ENCODE measurements around the gene ZDHHC22. TPM values are rescaled to one million over a fixed set of nuclear protein-coding genes. Genes with fewer than 3 reads are reported as not detected.

The ZDHHC22 gene
- polyA plus RNA-seq, 1 of the 3 experiments (the other 2 are of a cell fraction): not detected

DNA sequence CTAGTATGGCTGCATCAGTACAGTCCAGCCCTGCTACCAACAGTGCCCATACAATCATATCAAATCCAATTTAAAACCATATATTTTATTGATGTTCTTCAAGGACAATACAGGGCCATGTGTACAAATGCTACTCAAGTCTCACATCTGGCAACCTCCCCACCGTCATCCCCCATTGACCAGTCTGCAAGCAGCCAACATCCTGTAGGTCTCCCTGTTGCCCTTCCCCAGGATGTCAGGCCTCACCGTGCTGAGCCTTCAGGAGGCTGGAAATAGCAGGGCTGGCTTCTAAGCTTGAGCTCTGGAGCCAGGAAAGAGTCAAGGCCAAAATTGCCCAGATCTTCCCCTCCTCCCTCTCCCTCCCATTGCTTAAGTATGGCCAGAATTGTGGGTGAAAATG lies 10.4 kb downstream of the ZDHHC22 start:
- Histone ChIP-seq H2AFZ (ENCODE audit: low read depth) (no peak overlapping the region), H3K9me2 (no peaks in the 10 kb centered on the region), H3K79me2 (ENCODE audit: insufficient read depth) (no peaks in the 10 kb centered on the region), H3K36me3 (replicated peaks in 1 of 2; ENCODE audit: control insufficient read depth in 1 of 2, insufficient read depth in 2 of 2, low read length in 1 of 2) (no peaks in the 10 kb centered on the region), H3F3A (replicated peaks; ENCODE audit: insufficient read depth) (no peaks in the 10 kb centered on the region), H3K9ac (no peak overlapping the region), H3K4me2 (no peak overlapping the region), H4K20me1 (ENCODE audit: insufficient read depth) (no peaks in the 10 kb centered on the region), H3K27me3 (ENCODE audit: insufficient read depth) (0 out of 2 replicates have a peak, but pooled peaks cover 4% of the 10 kb centered on the region), H3K4me1 (ENCODE audit: control insufficient read depth in 1 of 2, insufficient read depth in 2 of 2, low read depth in 1 of 2, low read length in 1 of 2) (peaks cover 0 to 13% of the 10 kb centered on the region in 2 experiments; a peak in 1 of 4 replicates), H3K9me3 (no peaks in the 10 kb centered on the region), H3K4me3 (ENCODE audit: low read depth in 2 of 2, low read length in 1 of 2) (no peak overlapping the region), H3K27ac (ENCODE audit: low read depth in 2 of 2, low read length in 1 of 2) (no peak overlapping the region)
- WGBS (ENCODE audit: low lambda C conversion rate): 15% methylated on average over 2 of the region's 2 CpGs
- ChIA-PET POLR2A (no interaction called here), CTCF (interaction anchor here (1.4 to 5.4 kb wide), 3 partner anchors 10 to 20 kb away, joined by 4 to 44 read pairs (median 5); partner anchors contain the start of gene ZDHHC22)
- TF ChIP-seq FOSL2 (IDR thresholded peaks at IDR 0.05; ENCODE audit: borderline replicate concordance, low read depth): no peak
- no peak for TF ChIP-seq FOXM1 (IDR thresholded peaks at IDR 0.05; ENCODE audit: low read depth)
- no peak for TF ChIP-seq FOXJ3 (CRISPR knock-in tag; IDR thresholded peaks at IDR 0.05)
- TF ChIP-seq, protein P1, sequence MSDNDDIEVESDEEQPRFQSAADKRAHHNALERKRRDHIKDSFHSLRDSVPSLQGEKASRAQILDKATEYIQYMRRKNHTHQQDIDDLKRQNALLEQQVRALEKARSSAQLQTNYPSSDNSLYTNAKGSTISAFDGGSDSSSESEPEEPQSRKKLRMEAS (IDR thresholded peaks at IDR 0.05; ENCODE audit: low read depth): no peak
- no peak for TF ChIP-seq ELF1 (IDR thresholded peaks at IDR 0.05)
- no peak for TF ChIP-seq SMC3 (IDR thresholded peaks at IDR 0.05; ENCODE audit: low read depth, low read length)
- TF ChIP-seq, protein P2, sequence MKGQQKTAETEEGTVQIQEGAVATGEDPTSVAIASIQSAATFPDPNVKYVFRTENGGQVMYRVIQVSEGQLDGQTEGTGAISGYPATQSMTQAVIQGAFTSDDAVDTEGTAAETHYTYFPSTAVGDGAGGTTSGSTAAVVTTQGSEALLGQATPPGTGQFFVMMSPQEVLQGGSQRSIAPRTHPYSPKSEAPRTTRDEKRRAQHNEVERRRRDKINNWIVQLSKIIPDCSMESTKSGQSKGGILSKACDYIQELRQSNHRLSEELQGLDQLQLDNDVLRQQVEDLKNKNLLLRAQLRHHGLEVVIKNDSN (IDR thresholded peaks at IDR 0.05; ENCODE audit: borderline replicate concordance, low read depth): no peak
- TF ChIP-seq RCOR1 (IDR thresholded peaks at IDR 0.05; ENCODE audit: low read length): no peak
- no peak for TF ChIP-seq TAF1 (IDR thresholded peaks at IDR 0.05; ENCODE audit: borderline replicate concordance, low read depth, low read length)
- TF ChIP-seq, protein P3, sequence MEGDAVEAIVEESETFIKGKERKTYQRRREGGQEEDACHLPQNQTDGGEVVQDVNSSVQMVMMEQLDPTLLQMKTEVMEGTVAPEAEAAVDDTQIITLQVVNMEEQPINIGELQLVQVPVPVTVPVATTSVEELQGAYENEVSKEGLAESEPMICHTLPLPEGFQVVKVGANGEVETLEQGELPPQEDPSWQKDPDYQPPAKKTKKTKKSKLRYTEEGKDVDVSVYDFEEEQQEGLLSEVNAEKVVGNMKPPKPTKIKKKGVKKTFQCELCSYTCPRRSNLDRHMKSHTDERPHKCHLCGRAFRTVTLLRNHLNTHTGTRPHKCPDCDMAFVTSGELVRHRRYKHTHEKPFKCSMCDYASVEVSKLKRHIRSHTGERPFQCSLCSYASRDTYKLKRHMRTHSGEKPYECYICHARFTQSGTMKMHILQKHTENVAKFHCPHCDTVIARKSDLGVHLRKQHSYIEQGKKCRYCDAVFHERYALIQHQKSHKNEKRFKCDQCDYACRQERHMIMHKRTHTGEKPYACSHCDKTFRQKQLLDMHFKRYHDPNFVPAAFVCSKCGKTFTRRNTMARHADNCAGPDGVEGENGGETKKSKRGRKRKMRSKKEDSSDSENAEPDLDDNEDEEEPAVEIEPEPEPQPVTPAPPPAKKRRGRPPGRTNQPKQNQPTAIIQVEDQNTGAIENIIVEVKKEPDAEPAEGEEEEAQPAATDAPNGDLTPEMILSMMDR (IDR thresholded peaks at IDR 0.05): no peak
- TF ChIP-seq POLR2AphosphoS5 (IDR thresholded peaks at IDR 0.05; ENCODE audit: low read depth, low read length): no peak
- no peak for TF ChIP-seq EP300 (IDR thresholded peaks at IDR 0.05; ENCODE audit: borderline replicate concordance in 1 of 2, low read depth in 1 of 2, low read length in 1 of 2)
- DNase-seq: no peak

DNA sequence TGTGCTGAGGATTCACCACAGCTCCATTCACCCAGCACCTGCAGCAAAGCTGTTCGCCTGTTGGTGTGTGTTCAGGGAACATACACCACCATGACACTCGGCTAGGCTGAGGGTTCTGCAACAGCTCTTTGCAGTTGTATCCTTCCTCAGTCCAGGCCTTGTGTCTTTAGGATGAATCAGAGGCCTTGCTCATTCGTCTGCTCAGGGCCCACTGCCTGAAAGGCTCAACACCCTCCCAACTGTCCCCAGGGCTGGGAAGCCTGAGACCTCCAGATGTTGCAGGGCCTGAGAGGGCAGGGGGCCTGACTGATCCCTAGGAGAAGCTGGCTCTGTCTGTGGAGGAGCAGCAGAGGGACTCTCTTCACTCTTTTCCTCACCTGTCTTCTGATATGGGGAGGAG lies 11.2 kb downstream of the ZDHHC22 start:
- 14% methylated on average over 1 of the region's 3 CpGs for WGBS (ENCODE audit: low lambda C conversion rate)
- ChIA-PET CTCF (interaction anchor here (1.4 kb wide), 1 partner anchor 11 kb away, joined by 4 read pairs; the partner anchor contains the start of gene ZDHHC22), POLR2A (no interaction called here)
- H3K9ac ChIP-seq: no peak overlapping the region
- H3K9me3 ChIP-seq: no peaks in the 10 kb centered on the region
- no peak overlapping the region for H3K4me3 ChIP-seq (ENCODE audit: low read depth in 2 of 2, low read length in 1 of 2)
- no peaks in the 10 kb centered on the region for H3K27me3 ChIP-seq (ENCODE audit: insufficient read depth)
- no peak for DNase-seq
- no peak for TF ChIP-seq RCOR1 (IDR thresholded peaks at IDR 0.05; ENCODE audit: low read length)
- no peak for TF ChIP-seq YY1 (IDR thresholded peaks at IDR 0.05; ENCODE audit: low read depth)
- no peak for TF ChIP-seq FOXJ3 (CRISPR knock-in tag; IDR thresholded peaks at IDR 0.05)
- TF ChIP-seq EP300 (IDR thresholded peaks at IDR 0.05; ENCODE audit: borderline replicate concordance in 1 of 2, low read depth in 1 of 2, low read length in 1 of 2): no peak
- TF ChIP-seq, protein P4, sequence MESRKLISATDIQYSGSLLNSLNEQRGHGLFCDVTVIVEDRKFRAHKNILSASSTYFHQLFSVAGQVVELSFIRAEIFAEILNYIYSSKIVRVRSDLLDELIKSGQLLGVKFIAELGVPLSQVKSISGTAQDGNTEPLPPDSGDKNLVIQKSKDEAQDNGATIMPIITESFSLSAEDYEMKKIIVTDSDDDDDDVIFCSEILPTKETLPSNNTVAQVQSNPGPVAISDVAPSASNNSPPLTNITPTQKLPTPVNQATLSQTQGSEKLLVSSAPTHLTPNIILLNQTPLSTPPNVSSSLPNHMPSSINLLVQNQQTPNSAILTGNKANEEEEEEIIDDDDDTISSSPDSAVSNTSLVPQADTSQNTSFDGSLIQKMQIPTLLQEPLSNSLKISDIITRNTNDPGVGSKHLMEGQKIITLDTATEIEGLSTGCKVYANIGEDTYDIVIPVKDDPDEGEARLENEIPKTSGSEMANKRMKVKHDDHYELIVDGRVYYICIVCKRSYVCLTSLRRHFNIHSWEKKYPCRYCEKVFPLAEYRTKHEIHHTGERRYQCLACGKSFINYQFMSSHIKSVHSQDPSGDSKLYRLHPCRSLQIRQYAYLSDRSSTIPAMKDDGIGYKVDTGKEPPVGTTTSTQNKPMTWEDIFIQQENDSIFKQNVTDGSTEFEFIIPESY (IDR thresholded peaks at IDR 0.05; ENCODE audit: borderline replicate concordance, low read depth): no peak
- no peaks in the 10 kb centered on the region for H3K9me2 ChIP-seq
- H3K4me2 ChIP-seq: no peak overlapping the region
- no peaks in the 10 kb centered on the region for H4K20me1 ChIP-seq (ENCODE audit: insufficient read depth)
- no peaks in the 10 kb centered on the region for H3F3A ChIP-seq (replicated peaks; ENCODE audit: insufficient read depth)
- H2AFZ ChIP-seq (ENCODE audit: low read depth): no peak overlapping the region
- H3K4me1 ChIP-seq (ENCODE audit: control insufficient read depth in 1 of 2, insufficient read depth in 2 of 2, low read depth in 1 of 2, low read length in 1 of 2): peaks cover 0 to 15% of the 10 kb centered on the region in 2 experiments; a peak in 1 of 4 replicates
- H3K79me2 ChIP-seq (ENCODE audit: insufficient read depth): no peaks in the 10 kb centered on the region
- no peak overlapping the region for H3K27ac ChIP-seq (ENCODE audit: low read depth in 2 of 2, low read length in 1 of 2)
- H3K36me3 ChIP-seq (replicated peaks in 1 of 2; ENCODE audit: control insufficient read depth in 1 of 2, insufficient read depth in 2 of 2, low read length in 1 of 2): no peaks in the 10 kb centered on the region

Measured in SK-N-SH (cell line).